Ishikawa (cell line): ENCODE data around the gene KCNK16.

Source experiments
- CEBPB ChIP-seq: IDR thresholded peaks from 2 replicates; pipeline ENCODE4 v1.6.1; 2012
- EP300 ChIP-seq: IDR thresholded peaks from 2 replicates; pipeline ENCODE4 v1.6.1; 2012; ENCODE audit warnings: borderline replicate concordance
- FOXM1 ChIP-seq: IDR thresholded peaks from 2 replicates; pipeline ENCODE4 v1.6.1; 2012; ENCODE audit warnings: low read depth, borderline replicate concordance
- RAD21 ChIP-seq: IDR thresholded peaks from 2 replicates; pipeline ENCODE4 v1.6.1; 2012; ENCODE audit warnings: low read depth
- TAF1 ChIP-seq: IDR thresholded peaks from 2 replicates; pipeline ENCODE4 v1.6.1; 2012; ENCODE audit warnings: low read depth, mild to moderate bottlenecking
- TCF12 ChIP-seq: IDR thresholded peaks from 2 replicates; pipeline ENCODE4 v1.6.1; 2012; ENCODE audit warnings: low read depth
- TF ChIP-seq, protein P1 (sequence below): IDR thresholded peaks from 2 replicates; pipeline ENCODE4 v1.6.1; 2012

DNA sequence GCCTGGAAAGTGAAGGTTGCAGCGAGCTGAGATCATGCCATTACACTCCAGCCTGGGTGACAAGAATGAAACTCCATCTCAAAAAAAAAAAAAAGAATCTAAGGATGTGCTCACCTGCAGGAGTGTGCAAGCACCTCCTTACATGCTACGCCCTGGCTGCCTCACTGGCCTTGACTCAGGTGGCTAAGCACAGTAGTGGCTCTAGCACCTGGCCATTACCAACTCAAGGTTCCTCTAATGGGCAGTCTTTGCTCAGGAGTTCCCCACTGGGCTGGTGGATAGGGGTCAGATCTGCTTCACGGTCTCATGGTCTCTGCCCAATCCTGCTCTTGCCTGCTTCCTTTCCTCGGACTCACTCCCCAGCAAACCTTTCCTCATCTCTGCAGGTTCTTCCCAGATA lies 48.0 kb downstream of the KCNK16 start:
- no peak for TF ChIP-seq TAF1
- 0 out of 2 replicates have a peak, but pooled peaks have one; percentile 26 for TF ChIP-seq EP300
- TF ChIP-seq FOXM1 = no peak
- peak; percentile 40; the same call in 1 of the 2 replicates for TF ChIP-seq TCF12
- no peak for TF ChIP-seq RAD21
- TF ChIP-seq, protein P1, sequence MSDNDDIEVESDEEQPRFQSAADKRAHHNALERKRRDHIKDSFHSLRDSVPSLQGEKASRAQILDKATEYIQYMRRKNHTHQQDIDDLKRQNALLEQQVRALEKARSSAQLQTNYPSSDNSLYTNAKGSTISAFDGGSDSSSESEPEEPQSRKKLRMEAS = no peak
- TF ChIP-seq CEBPB = no peak
